ENCODE results near the gene DCC.

DNA sequence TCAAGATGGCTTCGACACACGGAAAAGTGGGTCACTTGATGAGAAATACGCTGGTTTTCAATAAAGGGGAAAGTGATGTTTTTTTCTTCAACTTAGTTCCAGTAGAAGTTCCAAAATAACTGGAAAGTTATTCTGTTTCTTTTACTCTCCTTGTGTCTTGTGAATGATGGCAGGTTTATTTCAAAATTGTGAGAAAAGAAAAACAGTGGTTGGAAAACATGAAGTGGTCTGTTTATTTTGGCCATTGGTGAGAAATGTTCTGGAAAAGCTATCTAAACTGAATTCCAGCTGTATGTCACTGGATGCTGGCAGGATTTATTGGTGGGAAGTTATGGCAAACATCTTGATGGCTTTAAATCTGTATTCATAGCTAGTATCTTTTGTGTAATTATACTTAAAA lies 484.1 kb downstream of the DCC start:
- TF ChIP-seq CTCF (conservative IDR thresholded peaks at IDR 0.05) (no peak), ZFX (IDR thresholded peaks at IDR 0.05) (no peak)

All from C4-2B (cell line).